Progenitor cell of endocrine pancreas (in vitro differentiated cells): ENCODE data around the gene FAM186B. TPM values are rescaled to one million over a fixed set of nuclear protein-coding genes. Genes with fewer than 3 reads are reported as not detected.

Experiments used
- DNase-seq: peaks from one replicate; pipeline ENCODE4 v3.0.0; 2021; ENCODE audit warnings: low spot score; ENCODE audit not compliant: unreplicated experiment
- H3K27ac Mint-ChIP-seq: 2 replicates; pipeline ENCODE4 v1.8.0; 2021; ENCODE audit warnings: mild to moderate bottlenecking, moderate library complexity, mixed read lengths
- H3K27me3 Mint-ChIP-seq: 2 replicates; pipeline ENCODE4 v1.8.0; 2021; ENCODE audit warnings: mixed read lengths
- H3K36me3 Mint-ChIP-seq: 2 replicates; pipeline ENCODE4 v1.8.0; 2022; ENCODE audit warnings: mixed read lengths; ENCODE audit not compliant: insufficient read depth
- H3K4me1 Mint-ChIP-seq: 2 replicates; pipeline ENCODE4 v1.8.0; 2021; ENCODE audit warnings: low read depth, mixed read lengths
- H3K4me3 Mint-ChIP-seq: 2 replicates; pipeline ENCODE4 v1.8.0; 2021; ENCODE audit warnings: low read depth, mild to moderate bottlenecking, moderate library complexity, mixed read lengths
- H3K9me3 Mint-ChIP-seq: 2 replicates; pipeline ENCODE4 v1.8.0; 2021; ENCODE audit warnings: low read depth, mixed read lengths
- total RNA-seq: library from RNA; stranded (reverse); gene quantifications from 2 replicates; pipeline ENCODE4 v1.2.1, GENCODE V29; 2021
- TF ChIP-seq, protein P1 (sequence below): fragments of 200-600 bp; sonication (generic); IDR thresholded peaks from one replicate; pipeline ENCODE4 v1.5.0; 2021; ENCODE audit warnings: antibody characterized with exemption, mild to moderate bottlenecking; ENCODE audit not compliant: unreplicated experiment

Gene FAM186B
- total RNA-seq, 1 donor from 2014 or later, result 0.24 TPM

DNA sequence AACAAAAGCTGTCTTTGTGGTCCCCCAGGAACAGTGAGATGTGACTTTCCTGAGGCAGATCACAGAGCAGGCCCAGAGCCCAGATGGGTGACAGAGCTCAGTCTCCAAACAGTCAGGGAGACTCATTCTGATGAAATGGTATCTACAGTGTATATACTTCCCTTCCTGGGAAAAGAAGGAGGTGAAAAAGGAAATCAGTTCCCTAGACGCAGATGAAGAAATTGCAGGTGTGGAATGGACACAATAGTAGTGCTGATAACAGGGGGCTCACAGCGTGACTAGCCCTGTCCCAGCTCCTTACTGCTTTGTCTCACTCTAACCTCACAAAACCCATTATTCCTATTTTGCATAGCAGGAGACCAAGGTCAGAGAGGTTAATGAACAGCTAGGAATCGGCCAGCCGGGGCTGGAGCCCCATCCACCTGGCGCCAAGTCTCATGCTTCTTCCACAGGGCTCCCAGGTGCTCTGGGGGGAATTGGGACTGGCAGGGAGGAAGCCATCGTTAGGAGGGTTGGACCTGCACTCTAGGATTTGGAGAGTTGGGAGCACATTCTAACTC lies 54.7 kb downstream of the FAM186B start:
- Mint-ChIP-seq H3K4me3 (no peak overlapping the region), H3K9me3 (no peaks in the 10 kb centered on the region), H3K27ac (peak overlapping the region; percentile 93), H3K4me1 (peaks cover 35% of the 10 kb centered on the region), H3K27me3 (peaks cover 18% of the 10 kb centered on the region), H3K36me3 (peaks cover 3% of the 10 kb centered on the region)
- no peak for DNase-seq
- TF ChIP-seq, protein P1, sequence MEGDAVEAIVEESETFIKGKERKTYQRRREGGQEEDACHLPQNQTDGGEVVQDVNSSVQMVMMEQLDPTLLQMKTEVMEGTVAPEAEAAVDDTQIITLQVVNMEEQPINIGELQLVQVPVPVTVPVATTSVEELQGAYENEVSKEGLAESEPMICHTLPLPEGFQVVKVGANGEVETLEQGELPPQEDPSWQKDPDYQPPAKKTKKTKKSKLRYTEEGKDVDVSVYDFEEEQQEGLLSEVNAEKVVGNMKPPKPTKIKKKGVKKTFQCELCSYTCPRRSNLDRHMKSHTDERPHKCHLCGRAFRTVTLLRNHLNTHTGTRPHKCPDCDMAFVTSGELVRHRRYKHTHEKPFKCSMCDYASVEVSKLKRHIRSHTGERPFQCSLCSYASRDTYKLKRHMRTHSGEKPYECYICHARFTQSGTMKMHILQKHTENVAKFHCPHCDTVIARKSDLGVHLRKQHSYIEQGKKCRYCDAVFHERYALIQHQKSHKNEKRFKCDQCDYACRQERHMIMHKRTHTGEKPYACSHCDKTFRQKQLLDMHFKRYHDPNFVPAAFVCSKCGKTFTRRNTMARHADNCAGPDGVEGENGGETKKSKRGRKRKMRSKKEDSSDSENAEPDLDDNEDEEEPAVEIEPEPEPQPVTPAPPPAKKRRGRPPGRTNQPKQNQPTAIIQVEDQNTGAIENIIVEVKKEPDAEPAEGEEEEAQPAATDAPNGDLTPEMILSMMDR, result no peak

DNA sequence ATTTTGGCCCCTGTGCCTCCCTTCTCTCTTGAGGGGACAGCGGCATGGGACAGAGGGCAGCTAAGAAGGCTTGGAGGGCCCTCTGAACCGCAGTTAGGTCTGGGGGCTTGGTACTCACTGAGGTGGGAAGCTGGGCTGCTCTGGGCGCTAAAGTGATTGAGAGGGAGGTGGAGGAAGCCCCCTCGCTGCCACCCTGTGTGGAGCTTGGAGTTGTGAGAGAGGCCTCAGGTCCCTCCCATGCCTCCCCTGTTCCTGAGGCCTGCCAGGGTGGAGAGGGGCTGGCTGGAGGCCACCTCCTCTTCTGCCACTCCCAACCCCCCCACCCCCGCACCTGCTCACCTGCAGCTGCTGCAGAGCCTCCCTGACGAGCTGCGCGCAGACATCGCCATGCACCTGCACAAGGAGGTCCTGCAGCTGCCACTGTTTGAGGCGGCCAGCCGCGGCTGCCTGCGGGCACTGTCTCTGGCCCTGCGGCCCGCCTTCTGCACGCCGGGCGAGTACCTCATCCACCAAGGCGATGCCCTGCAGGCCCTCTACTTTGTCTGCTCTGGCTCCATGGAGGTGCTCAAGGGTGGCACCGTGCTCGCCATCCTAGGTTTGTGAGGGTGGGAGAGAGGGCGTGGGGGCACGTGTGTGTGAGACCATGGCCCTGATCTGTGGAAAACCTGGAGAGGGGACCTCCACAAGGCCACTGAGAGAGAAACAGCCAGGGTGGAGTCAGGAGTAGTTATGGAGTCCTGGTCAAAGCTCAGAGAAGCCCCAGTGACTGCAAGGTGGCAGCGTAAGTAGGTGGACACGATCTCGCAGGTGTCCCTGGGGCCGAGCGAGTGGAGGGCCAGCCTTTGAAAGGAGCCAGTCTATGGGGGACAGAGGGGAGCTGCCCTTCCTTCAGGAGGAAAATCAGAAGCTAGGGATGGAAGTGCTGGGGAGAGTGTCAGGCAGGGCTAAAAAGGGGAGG lies 55.4 kb downstream of the FAM186B start:
- TF ChIP-seq, protein P1, result no peak
- H3K36me3 Mint-ChIP-seq, result peaks cover 4% of the 10 kb centered on the region
- peaks cover 36% of the 10 kb centered on the region for H3K4me1 Mint-ChIP-seq
- no peaks in the 10 kb centered on the region for H3K9me3 Mint-ChIP-seq
- H3K4me3 Mint-ChIP-seq, result no peak overlapping the region
- peaks cover 23% of the 10 kb centered on the region for H3K27me3 Mint-ChIP-seq
- no peak for DNase-seq
- peak overlapping the region; percentile 93 for H3K27ac Mint-ChIP-seq

DNA sequence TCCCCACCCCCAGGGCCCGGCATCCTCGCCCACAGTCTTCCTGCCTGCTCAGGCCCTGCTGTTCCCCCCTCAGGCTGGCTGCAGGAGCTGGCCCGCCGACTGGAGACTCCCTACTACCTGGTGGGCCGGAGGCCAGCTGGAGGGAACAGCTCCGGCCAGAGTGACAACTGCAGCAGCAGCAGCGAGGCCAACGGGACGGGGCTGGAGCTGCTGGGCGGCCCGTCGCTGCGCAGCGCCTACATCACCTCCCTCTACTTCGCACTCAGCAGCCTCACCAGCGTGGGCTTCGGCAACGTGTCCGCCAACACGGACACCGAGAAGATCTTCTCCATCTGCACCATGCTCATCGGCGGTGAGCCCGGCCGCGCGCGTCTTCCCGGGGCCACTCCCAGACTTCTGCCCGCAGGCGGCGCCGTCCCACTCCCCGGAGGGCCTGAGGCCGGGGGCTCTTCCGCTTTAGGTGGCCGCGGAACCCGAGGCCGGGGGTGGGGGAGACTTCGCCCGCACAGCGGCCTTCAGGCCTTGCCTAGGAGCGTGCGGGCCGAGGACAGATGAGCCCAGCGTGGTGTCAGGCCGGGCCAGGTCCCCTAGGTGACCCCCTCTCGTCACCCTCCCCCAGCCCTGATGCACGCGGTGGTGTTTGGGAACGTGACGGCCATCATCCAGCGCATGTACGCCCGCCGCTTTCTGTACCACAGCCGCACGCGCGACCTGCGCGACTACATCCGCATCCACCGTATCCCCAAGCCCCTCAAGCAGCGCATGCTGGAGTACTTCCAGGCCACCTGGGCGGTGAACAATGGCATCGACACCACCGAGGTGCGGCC lies 56.4 kb downstream of the FAM186B start:
- no peaks in the 10 kb centered on the region for H3K9me3 Mint-ChIP-seq
- H3K27me3 Mint-ChIP-seq, result peaks cover 33% of the 10 kb centered on the region
- DNase-seq, result no peak
- H3K27ac Mint-ChIP-seq, result no peak overlapping the region
- TF ChIP-seq, protein P1, result peak; percentile 47
- H3K4me1 Mint-ChIP-seq, result peaks cover 36% of the 10 kb centered on the region
- H3K4me3 Mint-ChIP-seq, result no peak overlapping the region
- peaks cover 8% of the 10 kb centered on the region for H3K36me3 Mint-ChIP-seq

DNA sequence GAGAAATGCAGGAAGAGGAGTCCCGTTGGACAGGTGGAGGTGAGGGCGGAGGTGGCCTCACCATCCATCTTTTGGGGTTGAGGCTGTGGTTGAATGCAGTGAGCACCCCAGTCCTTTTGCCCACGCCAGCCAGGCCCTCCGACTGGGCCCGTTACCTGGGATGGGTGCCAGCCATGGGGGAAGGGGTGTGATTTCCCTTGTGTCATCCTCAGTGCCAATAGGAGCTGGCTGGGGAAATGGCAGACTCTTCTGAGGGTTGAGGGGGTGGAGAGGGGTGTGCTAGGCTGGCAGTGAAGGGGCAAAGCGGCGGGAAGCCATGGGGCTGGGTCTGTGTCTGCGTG lies 57.0 kb downstream of the FAM186B start:
- no peaks in the 10 kb centered on the region for H3K9me3 Mint-ChIP-seq
- TF ChIP-seq, protein P1, result no peak
- H3K27ac Mint-ChIP-seq, result no peak overlapping the region
- H3K4me3 Mint-ChIP-seq, result no peak overlapping the region
- peaks cover 37% of the 10 kb centered on the region for H3K27me3 Mint-ChIP-seq
- peaks cover 30% of the 10 kb centered on the region for H3K4me1 Mint-ChIP-seq
- H3K36me3 Mint-ChIP-seq, result peaks cover 10% of the 10 kb centered on the region
- no peak for DNase-seq

DNA sequence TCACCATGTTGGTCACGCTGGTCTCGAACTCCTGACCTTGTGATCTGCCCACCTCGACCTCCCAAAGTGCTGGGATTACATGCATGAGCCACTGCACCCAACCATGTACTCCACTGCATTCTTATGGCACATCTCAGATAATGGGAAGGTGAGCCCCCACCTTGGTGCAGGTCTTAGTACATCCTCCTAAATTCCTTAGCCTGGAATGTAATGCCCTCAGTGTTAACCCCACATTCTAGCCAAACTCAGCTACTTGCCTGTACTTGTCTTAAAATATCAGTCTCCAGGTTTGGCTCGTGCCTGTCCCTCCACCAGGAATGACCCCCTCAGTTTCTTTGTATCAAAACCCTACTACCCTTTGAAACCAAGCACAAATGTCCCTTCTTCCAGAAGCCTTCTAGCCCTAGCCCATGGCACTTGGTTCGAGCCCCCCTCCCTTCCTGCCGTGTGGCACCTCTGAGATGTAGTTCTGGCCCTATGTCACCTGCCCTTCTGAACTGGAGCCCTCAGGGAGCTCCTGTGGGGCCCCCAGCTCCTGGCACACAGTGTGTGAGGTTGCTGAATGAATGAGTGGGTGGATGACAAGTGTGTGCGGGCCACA lies 58.2 kb downstream of the FAM186B start:
- H3K4me1 Mint-ChIP-seq, result peaks cover 22% of the 10 kb centered on the region
- no peak for DNase-seq
- H3K36me3 Mint-ChIP-seq, result peaks cover 13% of the 10 kb centered on the region
- TF ChIP-seq, protein P1, result no peak
- no peaks in the 10 kb centered on the region for H3K9me3 Mint-ChIP-seq
- no peak overlapping the region for H3K27ac Mint-ChIP-seq
- H3K4me3 Mint-ChIP-seq, result no peak overlapping the region
- H3K27me3 Mint-ChIP-seq, result peaks cover 49% of the 10 kb centered on the region
